Activated CD4-positive, alpha-beta T cell treated with anti-CD3 and anti-CD28 coated beads for 4 hours (primary cell): ENCODE data around the gene ADGRD1.

Source experiments
- DNase-seq, 2 donors: peaks; one replicate each; pipeline ENCODE4 v3.0.0-alpha.2; 2020

ADGRD1 gene

GRCh38 chr12:131008913-131009270 is 55.2 kb downstream of the ADGRD1 start:
- DNase-seq, result no peak

GRCh38 chr12:131009595-131010395 is 56.1 kb downstream of the ADGRD1 start:
- no peak for DNase-seq

- no peak for DNase-seq
These were observed 56.9 kb downstream of the ADGRD1 start for GRCh38 chr12:131010396-131011131.

- DNase-seq, result no peak
These were observed 57.7 kb downstream of the ADGRD1 start for GRCh38 chr12:131011165-131012079.

GRCh38 chr12:131012279-131013069 is 58.8 kb downstream of the ADGRD1 start:
- DNase-seq, result no peak

GRCh38 chr12:131013118-131013517 is 59.4 kb downstream of the ADGRD1 start:
- no peak for DNase-seq

GRCh38 chr12:131014343-131014742 is 60.6 kb downstream of the ADGRD1 start:
- DNase-seq, result no peak

GRCh38 chr12:131015581-131016337 is 62.1 kb downstream of the ADGRD1 start:
- DNase-seq, result no peak

GRCh38 chr12:131017477-131017991 is 63.8 kb downstream of the ADGRD1 start:
- no peak for DNase-seq

GRCh38 chr12:131018019-131018620 is 64.4 kb downstream of the ADGRD1 start:
- no peak for DNase-seq

- DNase-seq, result no peak
These were observed 65.2 kb downstream of the ADGRD1 start for GRCh38 chr12:131018808-131019397.

GRCh38 chr12:131020326-131021153 is 66.8 kb downstream of the ADGRD1 start:
- DNase-seq, result no peak

GRCh38 chr12:131021154-131021541 is 67.4 kb downstream of the ADGRD1 start:
- DNase-seq, result no peak

GRCh38 chr12:131024026-131024425 is 70.3 kb downstream of the ADGRD1 start:
- DNase-seq, result no peak

GRCh38 chr12:131024721-131025120 is 71.0 kb downstream of the ADGRD1 start:
- no peak for DNase-seq

- no peak for DNase-seq
These were observed 71.5 kb downstream of the ADGRD1 start for GRCh38 chr12:131025234-131025633.

- DNase-seq, result no peak
These were observed 72.4 kb downstream of the ADGRD1 start for GRCh38 chr12:131025939-131026702.

GRCh38 chr12:131026754-131027153 is 73.0 kb downstream of the ADGRD1 start:
- no peak for DNase-seq

- no peak for DNase-seq
These were observed 73.6 kb downstream of the ADGRD1 start for GRCh38 chr12:131027264-131027663.
